ENCODE data around the gene SCAF8. TPM values are rescaled to one million over a fixed set of nuclear protein-coding genes. Genes with fewer than 3 reads are reported as not detected.

SCAF8 gene
- polyA plus RNA-seq, 1 donor from 2014 or later: 34.1 TPM

GRCh38 chr6:154705471-154706113 is 27.6 kb upstream of the SCAF8 start:
- H3K27ac ChIP-seq (ENCODE audit: low read length): no peak overlapping the region
- TF ChIP-seq REST (IDR thresholded peaks at IDR 0.05; ENCODE audit: borderline replicate concordance): no peak
- no peak for TF ChIP-seq POLR2AphosphoS5 (IDR thresholded peaks at IDR 0.05)
- TF ChIP-seq EP300 (conservative IDR thresholded peaks at IDR 0.05; ENCODE audit: poor library complexity, severe bottlenecking): no peak
- no peak overlapping the region for H3K9ac ChIP-seq (ENCODE audit: low read length)
- no peaks in the 10 kb centered on the region for H3F3A ChIP-seq (ENCODE audit: insufficient read depth, low read length, poor library complexity, severe bottlenecking)
- H3K27me3 ChIP-seq (ENCODE audit: insufficient read depth, low read depth, low read length): no peaks in the 10 kb centered on the region
- no peaks in the 10 kb centered on the region for H3K79me2 ChIP-seq (replicated peaks; ENCODE audit: insufficient read depth, low read length)
- H3K9me2 ChIP-seq (ENCODE audit: insufficient read depth, low read length): no peaks in the 10 kb centered on the region
- no peaks in the 10 kb centered on the region for H4K20me1 ChIP-seq (ENCODE audit: insufficient read depth)
- H2AFZ ChIP-seq (ENCODE audit: low read depth, low read length): no peak overlapping the region
- no peaks in the 10 kb centered on the region for H3K36me3 ChIP-seq (ENCODE audit: insufficient read depth, low read length)
- H3K9me3 ChIP-seq (ENCODE audit: low read length): no peaks in the 10 kb centered on the region
- no peak overlapping the region for H3K4me3 ChIP-seq (ENCODE audit: low read length)
- no peak overlapping the region for H3K4me2 ChIP-seq (ENCODE audit: low read length)

GRCh38 chr6:154706389-154706788 is 26.8 kb upstream of the SCAF8 start:
- H3K9me2 ChIP-seq (ENCODE audit: insufficient read depth, low read length): no peaks in the 10 kb centered on the region
- no peak overlapping the region for H2AFZ ChIP-seq (ENCODE audit: low read depth, low read length)
- no peaks in the 10 kb centered on the region for H3K79me2 ChIP-seq (replicated peaks; ENCODE audit: insufficient read depth, low read length)
- H3K4me2 ChIP-seq (ENCODE audit: low read length): no peak overlapping the region
- no peaks in the 10 kb centered on the region for H3K9me3 ChIP-seq (ENCODE audit: low read length)
- no peaks in the 10 kb centered on the region for H3F3A ChIP-seq (ENCODE audit: insufficient read depth, low read length, poor library complexity, severe bottlenecking)
- no peak overlapping the region for H3K4me3 ChIP-seq (ENCODE audit: low read length)
- no peaks in the 10 kb centered on the region for H3K36me3 ChIP-seq (ENCODE audit: insufficient read depth, low read length)
- TF ChIP-seq EP300 (conservative IDR thresholded peaks at IDR 0.05; ENCODE audit: poor library complexity, severe bottlenecking) (no peak), SMC3 (conservative IDR thresholded peaks at IDR 0.05; ENCODE audit: poor library complexity) (no peak), MXI1 (conservative IDR thresholded peaks at IDR 0.05; ENCODE audit: poor library complexity, severe bottlenecking) (no peak), EZH2 (IDR thresholded peaks at IDR 0.05; ENCODE audit: borderline replicate concordance, insufficient read depth, low read length, poor library complexity, severe bottlenecking) (no peak), CTCF (IDR thresholded peaks at IDR 0.05; ENCODE audit: poor library complexity, severe bottlenecking) (no peak), REST (IDR thresholded peaks at IDR 0.05; ENCODE audit: borderline replicate concordance) (no peak)
- no peak overlapping the region for H3K27ac ChIP-seq (ENCODE audit: low read length)
- no peaks in the 10 kb centered on the region for H4K20me1 ChIP-seq (ENCODE audit: insufficient read depth)
- H3K9ac ChIP-seq (ENCODE audit: low read length): no peak overlapping the region
- no peaks in the 10 kb centered on the region for H3K27me3 ChIP-seq (ENCODE audit: insufficient read depth, low read depth, low read length)
